Neural cell (in vitro differentiated cells): ENCODE measurements around the gene ANGPTL5.

Experiments used
- CTCF ChIP-seq: fragments of 450-650 bp; IDR thresholded peaks from 2 replicates; pipeline ENCODE4 v1.5.1; 2014; ENCODE audit warnings: antibody characterized with exemption, mild to moderate bottlenecking, moderate library complexity; ENCODE audit not compliant: poor library complexity, severe bottlenecking
- EP300 ChIP-seq: fragments of 450-650 bp; conservative IDR thresholded peaks from 2 replicates; pipeline ENCODE4 v1.6.1; 2014; ENCODE audit warnings: antibody characterized with exemption, mild to moderate bottlenecking, moderate library complexity; ENCODE audit not compliant: poor library complexity, severe bottlenecking
- EZH2 ChIP-seq: fragments of 200-600, 300-800 bp; shearing (Covaris generic), sonication (generic); IDR thresholded peaks from 2 replicates; pipeline ENCODE4 v1.6.1; 2014; ENCODE audit warnings: antibody characterized with exemption, low read length, borderline replicate concordance, mild to moderate bottlenecking; ENCODE audit not compliant: insufficient read depth, poor library complexity, severe bottlenecking
- POLR2AphosphoS5 ChIP-seq: IDR thresholded peaks from 2 replicates; pipeline ENCODE4 v1.6.1; 2012
- RAD21 ChIP-seq: fragments of 450-650 bp; conservative IDR thresholded peaks from 2 replicates; pipeline ENCODE4 v1.6.1; 2014; ENCODE audit warnings: antibody characterized with exemption, mild to moderate bottlenecking, moderate library complexity
- TAF1 ChIP-seq: IDR thresholded peaks from 2 replicates; pipeline ENCODE4 v1.6.1; 2012; ENCODE audit warnings: low read depth

- no peak for TF ChIP-seq EZH2
- TF ChIP-seq CTCF = no peak
- TF ChIP-seq TAF1 = no peak
- TF ChIP-seq EP300 = no peak
- no peak for TF ChIP-seq RAD21
- no peak for TF ChIP-seq POLR2AphosphoS5
These were observed 45.8 kb downstream of the ANGPTL5 start for GRCh38 chr11:101870510-101870909.
